ENCODE results near the gene TMC1. TPM values are rescaled to one million over a fixed set of nuclear protein-coding genes. Genes with fewer than 3 reads are reported as not detected.

TMC1 gene
- polyA plus RNA-seq, 10 donors, result 0.37 to 2.3 (median 0.79) TPM

- DNase-seq, result no peak
Observed at GRCh38 chr9:72601615-72602014, 80.2 kb downstream of the TMC1 start.

- no peak for DNase-seq
Observed at GRCh38 chr9:72612449-72612848, 91.0 kb downstream of the TMC1 start.

- no peak for DNase-seq
Observed at GRCh38 chr9:72614067-72614466, 92.7 kb downstream of the TMC1 start.

GRCh38 chr9:72615931-72616330 lies 94.5 kb downstream of the TMC1 start:
- DNase-seq, result no peak

- DNase-seq, result no peak
Observed at GRCh38 chr9:72618811-72619210, 97.4 kb downstream of the TMC1 start.

- DNase-seq, result no peak
Observed at GRCh38 chr9:72622186-72622585, 100.8 kb downstream of the TMC1 start.

GRCh38 chr9:72623156-72623555 lies 101.7 kb downstream of the TMC1 start:
- no peak for DNase-seq

GRCh38 chr9:72627147-72627546 lies 105.7 kb downstream of the TMC1 start:
- no peak for DNase-seq

- DNase-seq, result peak in 1 of 3 donors; percentile 21
Observed at GRCh38 chr9:72627956-72628540, 106.6 kb downstream of the TMC1 start.

- DNase-seq, result no peak
Observed at GRCh38 chr9:72633966-72634365, 112.6 kb downstream of the TMC1 start.

GRCh38 chr9:72635197-72635596 lies 113.8 kb downstream of the TMC1 start:
- no peak for DNase-seq

- DNase-seq, result no peak
Observed at GRCh38 chr9:72636621-72637020, 115.2 kb downstream of the TMC1 start.

GRCh38 chr9:72643651-72644050 lies 122.2 kb downstream of the TMC1 start:
- DNase-seq, result no peak

- DNase-seq, result no peak
Observed at GRCh38 chr9:72646061-72646460, 124.7 kb downstream of the TMC1 start.

- DNase-seq, result no peak
Observed at GRCh38 chr9:72648324-72649126, 127.1 kb downstream of the TMC1 start.

- no peak for DNase-seq
Observed at GRCh38 chr9:72649127-72649442, 127.7 kb downstream of the TMC1 start.

GRCh38 chr9:72650206-72650605 lies 128.8 kb downstream of the TMC1 start:
- DNase-seq, result no peak

GRCh38 chr9:72656021-72656420 lies 134.6 kb downstream of the TMC1 start:
- DNase-seq, result no peak

- no peak for DNase-seq
Observed at GRCh38 chr9:72657023-72657422, 135.6 kb downstream of the TMC1 start.

- DNase-seq, result no peak
Observed at GRCh38 chr9:72658703-72659102, 137.3 kb downstream of the TMC1 start.

GRCh38 chr9:72661401-72662135 lies 140.2 kb downstream of the TMC1 start:
- DNase-seq, result no peak

- peak in 1 of 3 donors; percentile 41 for DNase-seq
Observed at GRCh38 chr9:72665421-72665820, 144.0 kb downstream of the TMC1 start.

GRCh38 chr9:72667181-72667580 lies 145.8 kb downstream of the TMC1 start:
- DNase-seq, result no peak
